ENCODE results near the gene ZNF20. TPM values are rescaled to one million over a fixed set of nuclear protein-coding genes. Genes with fewer than 3 reads are reported as not detected.
"Not testable (repeated sequence)": the region's sequence is repeated elsewhere in the genome, so short reads cannot be mapped to it uniquely, and the experiment has no call there.

ZNF20 gene
- total RNA-seq, 2 experiments from 2014 or later, result 2.0 to 3.0 TPM

- intact Hi-C loops (cut with micrococcal nuclease), result no loop called here
- no peak for DNase-seq
- peaks cover 1% of the 10 kb centered on the region for H3K9me3 Mint-ChIP-seq
- CTCF ChIA-PET, result interaction anchor here (1.4 to 5.4 kb wide), 3 partner anchors 34 to 169 kb away, joined by 3 to 136 read pairs (median 19); partner anchors contain the start of genes ZNF20 and ZNF700
- peaks cover 26% of the 10 kb centered on the region for H3K36me3 Mint-ChIP-seq (ENCODE audit: low read depth)
- H3K27ac Mint-ChIP-seq, result peak overlapping the region; percentile 83
- ATAC-seq, result no peak
- TF ChIP-seq CTCF (IDR thresholded peaks at IDR 0.05), result no peak
- H3K4me1 Mint-ChIP-seq (ENCODE audit: low read depth), result peaks cover 10% of the 10 kb centered on the region
- POLR2A ChIA-PET, result interaction anchor here (0.9 to 1.9 kb wide), 3 partner anchors 15 to 48 kb away, joined by 4 to 8 read pairs (median 4); no protein-coding TSS in a partner anchor
- H3K4me3 Mint-ChIP-seq, result peak overlapping the region; percentile 83
- H3K27me3 Mint-ChIP-seq, result peaks cover 6% of the 10 kb centered on the region
Observed at GRCh38 chr19:12092956-12093355, 47.2 kb downstream of the ZNF20 start.

GRCh38 chr19:12092065-12092867, 47.9 kb downstream of the ZNF20 start:
- Mint-ChIP-seq H3K27me3 (peaks cover 6% of the 10 kb centered on the region), H3K4me1 (ENCODE audit: low read depth) (peaks cover 10% of the 10 kb centered on the region), H3K9me3 (no peaks in the 10 kb centered on the region), H3K36me3 (ENCODE audit: low read depth) (peaks cover 23% of the 10 kb centered on the region), H3K27ac (peak overlapping the region; percentile 92), H3K4me3 (peak overlapping the region; percentile 83)
- ChIA-PET POLR2A (interaction anchor here (0.9 to 2.2 kb wide), 4 partner anchors 15 to 62 kb away, joined by 4 to 11 read pairs (median 6); no protein-coding TSS in a partner anchor), CTCF (interaction anchor here (1.4 to 5.4 kb wide), 11 partner anchors 12 to 168 kb away, joined by 3 to 136 read pairs (median 11); partner anchors contain the start of genes ZNF20 and ZNF700)
- intact Hi-C loops (cut with micrococcal nuclease), result no loop called here
- peak; percentile 92 for ATAC-seq
- TF ChIP-seq CTCF (IDR thresholded peaks at IDR 0.05), result no peak
- peak; percentile 90 for DNase-seq

- peak overlapping the region; percentile 24 for H3K4me3 Mint-ChIP-seq
- H3K27ac Mint-ChIP-seq, result no peak overlapping the region
- CTCF ChIA-PET, result interaction anchor here (0.5 to 5.4 kb wide), 46 partner anchors 10 to 469 kb away, joined by 3 to 136 read pairs (median 4); partner anchors contain the start of genes ZNF136, ZNF20, ZNF563 and ZNF625
- peak; percentile 81 for TF ChIP-seq CTCF (IDR thresholded peaks at IDR 0.05)
- peaks cover 3% of the 10 kb centered on the region for H3K9me3 Mint-ChIP-seq
- H3K27me3 Mint-ChIP-seq, result peaks cover 5% of the 10 kb centered on the region
- peaks cover 18% of the 10 kb centered on the region for H3K36me3 Mint-ChIP-seq (ENCODE audit: low read depth)
- intact Hi-C loops (cut with micrococcal nuclease), result loop anchor here (2.0 kb wide), 1 partner anchor 50 kb away; the partner anchor contains the start of gene ZNF20
- POLR2A ChIA-PET, result interaction anchor here (0.6 to 2.2 kb wide), 5 partner anchors 17 to 63 kb away, joined by 3 to 11 read pairs (median 4); no protein-coding TSS in a partner anchor
- DNase-seq (peak; percentile 88), ATAC-seq (peak; percentile 43)
- H3K4me1 Mint-ChIP-seq (ENCODE audit: low read depth), result peaks cover 10% of the 10 kb centered on the region
Observed at GRCh38 chr19:12090807-12091206, 49.3 kb downstream of the ZNF20 start.

- DNase-seq (peak; percentile 16), ATAC-seq (peak; percentile 47)
- Mint-ChIP-seq H3K27ac (no peak overlapping the region), H3K4me3 (no peak overlapping the region), H3K27me3 (no peaks in the 10 kb centered on the region), H3K4me1 (ENCODE audit: low read depth) (no peaks in the 10 kb centered on the region), H3K9me3 (peaks cover 16% of the 10 kb centered on the region), H3K36me3 (ENCODE audit: low read depth) (peaks cover 5% of the 10 kb centered on the region)
- ChIA-PET CTCF (interaction anchor here (1.3 to 2.8 kb wide), 3 partner anchors 26 to 121 kb away, joined by 3 to 12 read pairs (median 6); no protein-coding TSS in a partner anchor), POLR2A (no interaction called here)
- intact Hi-C loops (cut with micrococcal nuclease), result no loop called here
- no peak for TF ChIP-seq CTCF (IDR thresholded peaks at IDR 0.05)
Observed at GRCh38 chr19:12085074-12085818, 54.9 kb downstream of the ZNF20 start.

- intact Hi-C loops (cut with micrococcal nuclease); POLR2A ChIA-PET; H3K4me1 Mint-ChIP-seq (ENCODE audit: low read depth); ATAC-seq; H3K27me3 Mint-ChIP-seq; H3K4me3 Mint-ChIP-seq; H3K27ac Mint-ChIP-seq: not testable (repeated sequence)
- CTCF ChIA-PET, result interaction anchor here (2.2 to 2.8 kb wide), 2 partner anchors 24 to 58 kb away, joined by 6 to 12 read pairs; no protein-coding TSS in a partner anchor
- peaks cover 23% of the 10 kb centered on the region for H3K9me3 Mint-ChIP-seq
- DNase-seq, result peak; percentile 38
- H3K36me3 Mint-ChIP-seq (ENCODE audit: low read depth), result peaks cover 11% of the 10 kb centered on the region
Observed at GRCh38 chr19:12083336-12083735, 56.8 kb downstream of the ZNF20 start.

All from activated CD8-positive, alpha-beta T cell treated with anti-CD3 and anti-CD28 coated beads for 36 hours (primary cell).